Right renal cortex interstitium (tissue), 3 donors: ENCODE measurements around the gene SYT3. TPM values are rescaled to one million over a fixed set of nuclear protein-coding genes. Genes with fewer than 3 reads are reported as not detected.

Source experiments
- DNase-seq, 3 donors: peaks; one replicate each; pipeline ENCODE4 v3.0.0-alpha.2; 2013; ENCODE audit warnings: low read depth in 3 of 3, low spot score in 2 of 3
- polyA plus RNA-seq, 3 donors: library from polyadenylated mRNA; unstranded; fragments of 120-200 nt; gene quantifications; one replicate each; pipeline ENCODE4 v1.2.1, GENCODE V29; 2013; ENCODE audit not compliant: insufficient read length in 3 of 3

Gene SYT3
- polyA plus RNA-seq, 3 donors = 0.47 to 1.0 (median 0.65) TPM

GRCh38 chr19:50662651-50663481 is 23.2 kb upstream of the SYT3 start:
- no peak for DNase-seq

DNA sequence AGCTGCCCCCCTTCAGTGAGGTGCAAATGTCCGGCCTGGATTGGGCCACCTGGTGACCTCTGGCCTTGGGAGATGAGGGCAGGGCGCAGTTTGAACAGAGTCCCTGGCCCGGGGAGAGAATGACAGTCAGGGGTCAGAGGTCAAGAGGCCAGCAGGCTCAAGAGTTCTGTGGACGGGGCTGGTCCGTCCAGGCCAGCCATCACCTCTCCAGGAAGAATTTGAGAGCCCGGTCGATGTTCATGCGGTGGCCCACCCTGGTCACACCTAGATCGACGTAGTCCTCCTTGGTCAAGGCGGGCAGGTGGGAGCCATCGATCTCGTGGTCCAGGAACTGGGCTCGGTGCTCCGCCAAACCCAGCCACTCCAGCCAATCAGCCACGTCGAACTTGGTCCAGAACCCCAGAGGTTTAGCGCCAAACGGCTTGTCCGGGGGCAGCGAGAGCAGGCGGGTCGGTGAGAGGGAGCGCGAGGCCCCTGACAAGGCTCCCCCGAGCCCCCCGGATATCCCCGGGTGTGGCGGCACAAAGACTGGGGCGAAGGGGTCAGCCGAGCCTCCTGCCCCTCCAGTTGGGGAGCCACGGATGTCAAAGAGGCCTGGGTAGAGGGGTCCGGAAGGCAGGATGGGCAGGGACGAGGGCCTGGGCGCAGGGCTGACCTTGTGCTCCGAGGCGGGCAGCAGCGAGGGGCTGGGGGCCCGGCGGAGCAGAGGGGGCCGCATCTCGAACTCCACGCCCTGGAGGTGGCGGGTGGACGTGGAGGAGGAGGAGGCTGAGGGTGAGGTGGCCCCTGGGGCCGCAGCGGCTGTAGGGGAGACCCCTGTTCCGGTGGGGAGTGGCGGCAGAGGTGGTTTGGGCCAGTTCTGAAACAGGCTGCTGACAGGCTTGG is 22.3 kb upstream of the SYT3 start:
- no peak for DNase-seq

- no peak for DNase-seq
Measured at GRCh38 chr19:50661023-50661422, 21.3 kb upstream of the SYT3 start.

GRCh38 chr19:50660088-50660366 is 20.3 kb upstream of the SYT3 start:
- no peak for DNase-seq

GRCh38 chr19:50659318-50660087 is 19.8 kb upstream of the SYT3 start:
- no peak for DNase-seq

GRCh38 chr19:50658441-50659317 is 19.0 kb upstream of the SYT3 start:
- DNase-seq = peak; percentile 72 to 81 (median 76)

DNA sequence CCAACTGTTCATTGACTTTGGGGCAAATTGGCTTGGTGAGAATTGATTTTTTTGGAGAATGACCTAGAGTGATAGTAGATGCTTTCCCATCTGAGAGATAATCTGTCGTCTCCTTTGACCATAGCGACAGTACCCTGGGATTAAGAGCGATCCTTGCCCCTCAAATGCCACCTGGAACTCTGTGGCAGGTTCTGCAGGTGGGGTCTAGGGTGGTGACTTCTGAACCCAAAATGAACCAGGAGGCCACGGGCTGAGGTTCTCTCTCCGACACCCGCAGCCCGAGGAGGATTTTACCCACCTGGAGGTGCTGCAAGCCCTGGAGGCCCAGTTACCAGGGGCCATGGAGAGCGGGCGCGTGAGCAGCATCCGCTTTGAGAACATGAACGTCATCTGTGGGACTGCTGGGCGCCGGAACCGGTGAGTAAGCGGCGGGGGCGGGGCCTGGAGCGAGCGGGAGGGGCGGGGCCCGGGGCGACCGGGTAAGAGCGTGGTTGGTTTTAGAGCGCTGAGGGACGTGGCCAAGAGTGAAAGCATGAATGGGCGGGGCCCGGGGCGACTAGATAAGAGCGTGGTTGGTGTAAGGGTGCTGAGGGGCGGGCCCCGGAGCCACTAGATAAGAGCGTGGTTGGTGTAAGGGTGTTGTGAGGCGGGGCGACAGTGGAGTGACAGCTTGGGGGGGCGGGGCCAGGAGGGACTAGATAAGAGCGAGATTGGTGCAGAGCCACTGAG is 18.2 kb upstream of the SYT3 start:
- DNase-seq = peak; percentile 86 to 95 (median 92)

DNA sequence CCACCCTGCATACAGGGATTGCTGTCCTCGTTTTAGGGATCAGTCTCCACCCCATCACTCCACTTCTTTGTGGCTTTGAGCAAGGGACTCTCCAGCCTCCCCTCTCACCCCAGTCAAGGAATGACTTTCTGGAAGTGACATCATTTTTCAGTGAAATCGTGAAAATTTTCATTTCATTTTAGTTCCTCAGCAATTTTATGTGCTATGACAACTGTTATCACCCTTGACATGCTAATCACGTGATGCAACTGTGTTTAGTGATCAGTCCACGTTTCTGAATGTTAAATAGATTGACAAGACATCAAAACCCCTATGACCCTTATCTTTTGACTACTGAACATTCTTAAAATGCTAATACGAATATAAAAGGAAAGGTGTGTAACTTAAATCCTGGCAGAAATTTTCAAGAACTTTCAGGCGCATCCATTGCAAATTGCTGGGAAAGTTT is 17.6 kb upstream of the SYT3 start:
- no peak for DNase-seq

DNA sequence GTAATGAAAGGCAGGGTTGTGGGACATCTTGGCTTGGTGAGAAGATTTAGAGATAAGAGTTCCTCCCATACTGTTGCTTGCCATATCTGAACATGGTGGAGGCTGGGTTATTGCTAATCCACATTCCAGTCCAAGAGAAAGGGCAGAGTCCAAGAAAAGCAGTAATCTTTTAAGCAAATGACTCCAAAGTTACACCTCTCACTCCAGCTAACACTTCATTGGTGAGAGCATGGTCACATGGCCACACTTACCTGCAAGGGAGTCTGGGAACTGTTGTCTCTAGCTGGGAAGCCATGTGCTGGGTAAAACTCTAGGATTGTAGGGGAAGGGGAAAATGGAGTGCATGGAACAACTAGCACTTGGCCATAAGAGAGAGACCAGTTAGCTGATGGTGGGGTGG is 15.2 kb upstream of the SYT3 start:
- no peak for DNase-seq

DNA sequence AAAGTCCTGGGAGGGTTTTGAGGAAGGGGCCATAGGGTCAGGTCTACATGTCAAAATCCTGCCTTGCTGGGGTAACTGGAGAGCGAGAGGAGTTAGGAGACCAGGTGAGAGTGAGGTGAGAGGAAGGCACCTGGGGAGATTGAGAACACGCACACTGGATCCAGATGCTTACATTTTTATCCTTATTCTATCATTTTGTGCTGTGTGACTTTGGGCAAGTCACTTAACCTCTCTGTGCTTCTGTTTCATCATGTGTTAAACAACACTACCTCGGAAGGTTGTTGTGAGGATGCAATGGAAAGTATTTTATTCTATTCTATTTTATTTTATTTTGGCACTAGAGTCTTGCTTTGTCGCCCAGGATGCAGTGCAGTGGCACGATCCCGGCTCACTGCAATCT is 13.0 kb upstream of the SYT3 start:
- DNase-seq = no peak

GRCh38 chr19:50651174-50651573 is 11.5 kb upstream of the SYT3 start:
- no peak for DNase-seq

- DNase-seq = no peak
Measured at GRCh38 chr19:50649433-50650391, 10.0 kb upstream of the SYT3 start, which contains the start of gene C19orf81. C19orf81 (plus strand) TSS chr19:50649445; CDS start chr19:50649445, 0 bp downstream.

- DNase-seq = no peak
Measured at GRCh38 chr19:50648659-50649058, 9.0 kb upstream of the SYT3 start.

- DNase-seq = no peak
Measured at GRCh38 chr19:50647879-50648615, 8.4 kb upstream of the SYT3 start.

DNA sequence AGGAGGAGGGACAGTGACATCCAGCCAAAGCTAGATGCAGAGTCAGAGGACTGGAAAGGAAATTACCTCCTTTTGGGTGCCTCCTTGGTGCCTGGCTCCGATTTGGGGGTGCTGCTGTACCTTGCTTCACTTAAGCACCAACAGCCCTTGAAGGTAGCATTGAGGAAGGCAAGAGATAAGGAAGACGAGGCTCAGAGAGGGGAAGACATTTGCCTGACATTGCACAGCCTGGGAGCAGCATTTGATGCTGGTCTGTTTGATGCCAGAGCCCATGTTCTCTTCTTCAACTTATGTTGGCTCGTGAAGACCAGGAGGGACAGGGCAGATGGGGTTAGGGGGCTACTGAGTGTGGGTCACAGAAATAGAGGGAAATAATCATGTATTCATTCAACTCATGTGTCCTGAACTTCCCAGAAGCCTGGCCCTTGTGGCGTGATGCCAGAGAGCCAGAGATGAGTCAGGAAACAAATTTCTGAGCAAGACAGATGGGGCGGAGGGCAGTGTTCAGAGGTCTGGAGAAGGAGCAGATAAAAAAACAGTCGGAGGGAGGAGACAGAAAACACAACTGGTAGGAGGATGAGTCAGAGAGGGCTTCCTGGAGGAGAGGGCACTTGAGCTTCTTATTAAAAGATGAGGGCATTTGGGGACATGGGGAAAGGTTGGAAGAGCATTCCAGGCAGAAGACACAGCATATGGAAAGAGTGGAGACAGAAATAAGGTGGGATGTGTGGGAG is 6.6 kb upstream of the SYT3 start:
- no peak for DNase-seq

GRCh38 chr19:50645107-50645506 is 5.4 kb upstream of the SYT3 start:
- no peak for DNase-seq
